Activated T-cell treated with anti-CD3 and anti-CD28 coated beads, Interleukin-2, amount 50 U/mL, for 48 hours (primary cell): ENCODE data around the gene STK4.

Source experiments
- DNase-seq, 2 experiments: peaks; one replicate each; pipeline ENCODE4 v3.0.0-alpha.2; 2020

STK4 gene

GRCh38 chr20:45117581-45117980 lies 151.3 kb downstream of the STK4 start:
- no peak for DNase-seq

GRCh38 chr20:45118028-45118427 lies 151.7 kb downstream of the STK4 start:
- DNase-seq = no peak

GRCh38 chr20:45119556-45120266 lies 153.4 kb downstream of the STK4 start:
- DNase-seq = no peak

GRCh38 chr20:45121388-45121787 lies 155.1 kb downstream of the STK4 start:
- no peak for DNase-seq

- no peak for DNase-seq
Measured at GRCh38 chr20:45124365-45124764, 158.1 kb downstream of the STK4 start, which contains the start of gene WFDC12. Gene WFDC12, minus strand, starts transcription at chr20:45124465. Its CDS starts 18 bp downstream, at chr20:45124447.

- no peak for DNase-seq
Measured at GRCh38 chr20:45128099-45128498, 161.8 kb downstream of the STK4 start.
